Measurements from ENCODE around the gene METAP1D.
"Not testable (repeated sequence)": the region's sequence is repeated elsewhere in the genome, so short reads cannot be mapped to it uniquely, and the experiment has no call there.

METAP1D gene

DNA sequence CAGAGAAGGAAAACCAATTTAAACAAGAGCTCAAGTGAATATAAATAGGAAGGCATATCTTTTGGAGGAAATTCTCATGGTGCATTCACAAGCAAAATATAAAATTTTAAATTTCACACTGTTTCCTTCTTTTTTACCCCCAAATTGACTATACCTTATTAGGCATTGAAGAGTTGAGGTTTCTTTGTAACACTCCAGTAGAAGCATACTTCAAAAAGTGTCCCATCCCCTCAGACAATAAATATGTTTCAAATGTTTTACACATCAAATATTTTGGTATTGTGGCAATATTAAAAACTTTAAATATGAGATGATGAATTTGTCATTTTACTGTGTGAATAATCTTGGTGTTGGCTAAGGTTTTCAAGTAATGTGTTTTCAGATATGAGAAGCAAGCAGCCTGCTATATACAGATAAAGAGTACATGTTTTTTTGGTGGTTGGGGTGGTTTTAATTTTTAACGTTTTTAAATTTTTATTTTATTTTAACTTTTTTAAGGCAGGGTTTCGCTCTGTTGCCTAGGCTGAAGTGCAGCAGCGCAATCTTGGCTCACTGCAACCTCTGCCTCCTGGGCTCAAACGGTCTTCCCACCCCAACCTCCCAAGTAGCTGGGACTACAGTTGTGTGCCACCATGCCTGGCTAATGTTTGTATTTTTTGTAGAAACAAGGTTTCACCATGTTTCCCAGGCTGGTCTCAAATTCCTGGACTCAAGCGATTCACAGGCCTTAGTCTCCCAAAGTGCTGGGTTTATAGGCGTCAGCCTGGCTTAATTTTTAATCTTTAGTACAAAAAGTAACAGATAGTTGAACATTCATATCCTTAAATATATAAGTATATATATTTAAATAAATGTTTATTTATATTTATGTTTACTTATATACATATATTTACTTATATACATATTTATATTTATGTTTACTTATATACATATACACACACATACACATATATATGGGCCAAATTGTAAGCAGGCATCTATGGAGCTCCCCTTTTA is 49.1 kb downstream of the METAP1D start:
- DNase-seq (ENCODE audit: low spot score) = no peak

DNA sequence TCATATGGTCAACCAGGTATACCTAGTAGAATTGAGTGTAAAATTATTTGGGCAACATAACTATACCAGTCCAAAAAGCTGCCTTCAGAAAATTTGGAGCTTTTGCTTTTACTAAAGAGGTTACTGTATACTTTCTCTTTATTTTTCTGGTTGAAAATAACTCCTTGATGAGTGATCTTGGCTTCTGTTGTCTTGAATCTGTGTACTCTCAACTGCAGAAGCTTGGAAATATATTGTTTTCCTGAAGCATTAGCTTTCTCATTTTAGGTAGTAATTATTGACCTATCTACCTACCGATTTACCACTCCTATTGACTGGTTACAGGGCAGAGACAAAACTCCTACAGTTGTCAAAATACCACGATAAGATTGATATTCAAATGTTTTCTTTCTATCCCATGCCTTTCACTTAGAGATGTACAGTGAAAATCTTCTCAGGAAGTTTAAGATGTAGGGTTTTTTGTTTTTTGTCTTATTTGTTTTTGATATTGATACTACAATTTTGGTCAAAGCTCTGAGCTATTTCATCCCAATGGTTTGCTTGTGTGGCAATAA is 49.9 kb downstream of the METAP1D start:
- no peak for DNase-seq (ENCODE audit: low spot score)

DNA sequence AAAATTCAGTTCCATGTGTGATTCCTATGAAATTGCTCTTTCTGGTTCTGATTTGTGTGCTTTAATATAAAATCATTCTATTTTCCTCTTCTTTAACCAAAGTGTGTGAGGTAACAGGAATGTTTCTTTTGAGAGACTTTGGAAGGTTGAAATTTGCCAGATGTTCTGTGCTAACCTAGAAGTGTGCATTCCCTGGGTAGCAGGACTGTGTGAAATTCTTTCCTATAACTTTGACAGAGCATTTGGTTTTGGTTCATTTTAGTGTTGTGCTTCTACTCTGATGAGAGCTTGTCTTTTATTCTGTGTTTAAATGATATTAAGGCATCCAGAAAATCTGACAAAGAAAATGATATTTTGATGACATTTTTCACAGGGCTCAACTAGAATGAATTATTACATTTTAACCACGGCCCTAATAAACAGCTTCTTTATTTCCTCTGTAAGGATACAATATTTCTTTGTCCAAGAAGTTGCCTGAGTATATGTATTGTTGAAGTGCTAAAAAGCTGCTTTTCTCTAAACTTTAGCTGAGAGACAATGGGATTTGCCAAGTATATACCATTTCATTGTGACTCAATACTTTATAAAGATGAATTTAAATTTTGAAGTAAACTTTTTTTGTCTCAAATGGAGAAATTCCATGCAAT is 50.8 kb downstream of the METAP1D start:
- no peak for DNase-seq (ENCODE audit: low spot score)

DNA sequence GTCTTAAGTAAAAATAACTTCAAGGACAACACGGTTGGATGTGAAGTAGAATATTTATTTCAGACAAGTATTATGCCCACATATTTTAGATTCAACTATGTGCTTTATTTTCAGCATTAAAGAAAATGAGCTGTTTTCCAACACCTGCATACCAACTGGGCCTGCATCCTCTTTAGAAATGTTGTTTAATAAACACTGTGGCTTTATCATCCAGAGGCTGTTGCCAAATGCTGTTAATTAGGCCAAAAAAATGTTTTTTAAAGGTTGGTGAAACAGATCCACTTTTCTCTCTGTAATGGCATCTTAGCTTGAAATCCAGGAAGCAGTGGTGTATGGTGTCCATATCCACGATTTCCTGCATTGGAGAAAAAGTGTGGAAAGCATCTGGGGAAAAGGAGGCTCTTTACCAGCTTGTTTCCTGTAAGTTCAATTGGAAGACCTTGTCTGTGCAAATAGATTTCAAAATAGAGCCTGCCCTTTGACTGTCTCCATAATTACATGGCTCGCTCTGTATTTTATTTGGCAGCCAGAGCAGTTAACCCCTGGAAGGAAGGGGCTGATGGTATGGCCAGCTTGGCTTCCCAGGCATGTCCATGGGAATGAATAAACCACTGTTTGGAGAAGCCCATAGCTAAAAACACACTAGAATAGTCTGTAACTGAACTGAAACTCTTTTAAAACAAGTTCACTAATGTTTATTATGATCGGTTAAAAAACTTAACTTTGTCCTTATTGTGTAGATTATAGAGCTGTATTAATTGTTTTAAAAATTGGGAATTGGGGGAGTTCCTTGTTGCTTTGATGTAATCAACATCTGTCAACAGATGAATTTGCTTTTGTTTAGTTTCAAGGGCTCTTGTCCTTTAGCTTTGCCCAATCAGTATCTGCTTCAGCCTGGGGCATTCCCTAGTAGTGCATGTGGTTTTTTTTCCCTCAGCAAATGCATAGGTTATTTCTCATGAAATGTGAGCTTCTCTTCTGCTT is 52.5 kb downstream of the METAP1D start:
- DNase-seq (ENCODE audit: low spot score) = no peak

DNA sequence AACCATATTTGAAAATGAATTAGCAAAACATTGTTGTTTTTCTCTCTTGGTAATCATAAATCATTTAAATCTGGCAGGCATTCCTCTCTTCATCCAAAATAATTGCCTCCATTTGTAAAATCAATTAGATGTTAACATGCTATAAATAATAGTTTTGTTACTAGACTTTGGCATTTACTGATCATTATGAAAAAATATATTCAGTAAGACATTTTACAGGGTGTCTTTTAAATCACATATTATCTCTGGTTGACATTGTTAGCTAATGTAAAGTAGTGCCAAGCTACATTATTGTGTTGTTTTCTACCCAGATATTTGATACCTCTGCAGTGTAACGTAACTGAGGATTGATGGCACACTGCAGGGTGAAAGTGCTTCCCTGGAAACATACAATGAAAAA is 53.7 kb downstream of the METAP1D start:
- no peak for DNase-seq (ENCODE audit: low spot score)

DNA sequence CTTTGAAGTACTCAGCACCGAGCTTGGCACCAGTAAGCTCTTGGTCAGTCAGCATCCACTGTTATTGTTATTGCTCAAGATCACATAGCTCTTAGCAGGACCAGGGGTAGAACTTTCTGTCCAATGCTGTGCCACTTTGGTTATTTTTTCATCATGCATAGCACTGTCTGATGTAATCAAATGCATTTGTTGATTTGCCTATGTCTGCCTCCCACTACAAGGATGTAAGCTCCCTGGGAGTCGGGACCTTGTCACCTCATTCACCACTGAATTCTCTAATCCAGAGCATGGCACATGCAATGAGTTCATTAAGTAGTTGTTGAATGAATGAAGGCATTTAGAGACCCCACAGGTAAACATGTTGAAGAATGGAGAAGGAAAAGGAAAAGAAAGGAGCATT is 56.5 kb downstream of the METAP1D start:
- DNase-seq (ENCODE audit: low spot score) = no peak

DNA sequence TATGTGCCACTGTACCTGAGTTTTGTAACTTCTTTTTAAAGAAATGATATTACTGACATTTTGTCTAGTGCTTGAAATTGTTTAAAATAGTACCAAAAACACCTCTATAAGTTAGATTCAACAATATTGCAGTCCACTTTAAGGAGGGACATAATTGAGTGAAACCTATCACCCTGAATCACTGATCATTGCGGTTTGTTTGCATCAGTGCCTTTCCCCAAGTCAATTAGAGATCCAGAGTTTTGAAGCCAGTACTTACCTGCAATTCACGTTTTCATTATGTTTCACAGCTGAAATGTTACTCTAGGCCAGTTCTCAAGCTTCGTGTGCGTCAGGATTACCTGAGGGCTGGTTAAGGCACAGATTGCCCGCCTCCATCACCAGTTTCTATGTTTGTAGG is 58.9 kb downstream of the METAP1D start:
- DNase-seq (ENCODE audit: low spot score) = no peak

DNA sequence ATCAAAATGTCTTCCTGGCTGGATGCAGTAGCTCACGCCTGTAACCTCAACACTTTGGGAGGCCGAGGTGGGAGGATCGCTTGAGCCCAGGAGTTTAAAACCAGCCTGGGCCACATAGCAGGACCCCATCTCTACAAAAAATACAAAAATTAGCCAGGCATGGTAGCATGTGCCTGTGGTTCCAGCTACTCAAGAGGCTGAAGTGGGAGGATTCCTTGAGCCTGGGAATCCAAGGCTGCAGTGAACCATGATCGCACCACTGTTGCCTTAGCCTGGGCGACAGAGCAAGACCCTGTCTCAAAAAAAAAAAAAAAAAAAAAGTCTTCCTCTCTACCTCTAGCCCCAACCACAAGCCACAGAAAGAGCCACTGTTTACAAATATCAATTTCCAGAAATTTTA is 60.4 kb downstream of the METAP1D start:
- DNase-seq (ENCODE audit: low spot score) = not testable (repeated sequence)

DNA sequence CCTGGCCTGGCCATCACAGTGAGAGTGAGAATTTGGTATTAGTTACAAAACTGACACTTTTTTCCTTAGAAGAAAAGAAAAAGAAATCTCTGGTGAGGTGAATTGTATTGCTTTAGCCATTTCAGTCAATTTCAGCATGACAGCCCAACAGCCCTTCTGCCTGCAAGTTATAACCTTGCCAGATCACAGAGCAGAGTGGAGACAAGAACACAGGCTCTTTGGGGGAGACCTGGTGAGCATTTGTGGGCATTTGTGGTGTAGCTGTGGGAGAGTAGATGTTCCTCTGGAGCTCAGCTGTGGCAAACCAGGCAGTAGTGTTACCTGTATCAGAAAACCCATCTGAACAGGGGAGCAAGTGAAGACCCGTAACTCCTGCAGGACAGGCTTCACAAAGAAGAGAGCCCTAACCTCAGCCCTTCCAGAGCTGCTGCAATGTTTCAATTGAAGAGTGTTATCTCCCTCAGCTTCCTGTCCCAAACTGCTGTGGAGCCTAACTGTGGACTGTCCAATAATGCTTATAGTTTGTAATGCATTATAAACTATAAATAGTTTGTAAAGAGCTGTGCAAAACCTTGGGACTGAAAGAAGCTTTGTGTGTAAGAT is 62.8 kb downstream of the METAP1D start:
- DNase-seq (ENCODE audit: low spot score) = no peak

DNA sequence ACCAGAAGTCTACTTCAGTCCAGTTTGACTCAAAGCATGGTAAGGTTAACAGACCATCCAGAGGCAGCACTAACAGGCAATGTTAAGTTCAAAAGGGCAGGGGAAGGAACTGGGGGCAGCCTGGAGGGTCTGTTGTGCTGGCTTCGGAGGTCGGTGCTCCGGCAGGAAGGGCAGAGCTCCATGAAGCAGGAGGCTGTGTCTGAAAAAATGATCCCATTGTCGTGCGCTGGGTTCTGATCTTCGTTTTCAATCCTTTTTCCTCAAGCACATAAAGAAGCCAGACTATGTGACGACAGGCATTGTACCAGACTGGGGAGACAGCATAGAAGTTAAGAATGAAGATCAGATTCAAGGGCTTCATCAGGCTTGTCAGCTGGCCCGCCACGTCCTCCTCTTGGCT is 63.7 kb downstream of the METAP1D start:
- no peak for DNase-seq (ENCODE audit: low spot score)

DNA sequence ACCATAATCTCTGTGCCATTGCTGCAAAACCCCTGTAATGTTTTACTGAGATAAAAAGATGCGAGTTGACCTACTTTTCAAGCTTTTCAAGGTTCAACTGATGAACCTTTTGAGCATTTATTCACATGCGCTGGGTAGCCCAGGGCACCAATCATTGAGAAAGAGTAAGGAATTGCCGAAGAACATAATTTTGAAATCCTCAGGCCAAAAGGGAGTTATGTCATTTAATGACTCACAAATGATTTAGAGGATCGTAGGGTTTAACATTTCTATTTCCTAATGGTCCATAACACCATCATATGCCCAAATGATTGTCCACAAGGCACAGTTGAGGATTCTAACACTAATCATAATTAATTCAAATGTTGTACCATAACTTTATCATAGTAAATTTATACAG is 65.4 kb downstream of the METAP1D start:
- DNase-seq (ENCODE audit: low spot score) = no peak

DNA sequence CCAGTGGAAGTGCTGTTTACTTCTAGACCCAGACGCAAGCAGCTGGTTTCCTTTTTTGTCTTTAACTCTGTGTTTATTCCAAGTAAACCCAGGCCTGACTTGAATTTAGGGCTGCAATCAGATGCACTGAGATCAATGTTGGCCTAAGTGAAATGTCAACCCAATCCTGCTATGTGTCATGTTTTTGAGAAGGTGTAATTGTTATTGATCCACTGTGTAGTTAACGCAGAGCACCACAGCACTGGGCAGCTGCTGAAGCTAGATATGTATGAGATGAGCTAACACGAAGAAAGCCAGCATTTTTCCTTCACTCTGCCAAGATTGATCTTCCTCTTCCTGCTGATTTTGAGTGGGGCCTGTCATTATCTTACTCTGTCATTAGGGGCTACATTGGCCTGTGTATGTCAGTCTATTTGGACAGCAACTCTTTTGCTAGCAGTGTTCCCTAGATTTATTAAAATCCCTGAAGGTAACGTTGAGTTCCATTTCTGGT is 66.7 kb downstream of the METAP1D start:
- no peak for DNase-seq (ENCODE audit: low spot score)

DNA sequence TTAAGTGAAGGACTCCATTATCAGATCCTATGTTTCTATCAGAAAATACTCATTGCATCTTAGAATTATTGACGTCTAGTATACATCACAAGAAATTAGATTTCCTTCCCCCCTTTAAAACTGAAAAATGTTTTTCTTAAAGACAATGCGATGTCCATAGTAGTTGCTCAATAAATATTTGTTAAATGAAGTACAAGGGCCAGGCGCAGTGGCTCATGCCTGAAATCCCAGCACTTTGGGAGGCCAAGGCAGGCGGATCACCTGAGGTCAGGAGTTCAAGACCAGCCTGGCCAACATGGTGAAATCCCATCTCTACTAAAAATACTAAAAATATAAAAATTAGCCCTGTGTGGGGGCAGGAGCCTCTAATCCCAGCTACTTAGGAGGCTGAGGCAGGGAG is 68.2 kb downstream of the METAP1D start:
- not testable (repeated sequence) for DNase-seq (ENCODE audit: low spot score)

DNA sequence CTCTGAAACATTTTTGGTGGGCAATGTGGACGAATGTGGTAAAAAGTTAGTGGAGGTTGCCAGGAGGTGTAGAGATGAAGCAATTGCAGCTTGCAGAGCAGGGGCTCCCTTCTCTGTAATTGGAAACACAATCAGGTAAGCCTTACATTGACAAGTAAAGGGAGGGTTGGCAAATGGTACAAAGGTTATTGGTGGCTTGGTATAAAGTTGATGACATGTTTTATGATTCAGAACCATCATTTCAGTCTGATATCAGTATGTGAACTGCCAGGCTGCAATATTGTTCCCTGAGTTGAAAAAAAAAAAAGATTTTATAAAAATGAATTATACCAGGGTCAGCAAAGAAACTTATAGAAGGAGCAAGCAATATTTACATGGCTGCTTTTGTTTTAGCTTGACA is 71.2 kb downstream of the METAP1D start:
- no peak for DNase-seq (ENCODE audit: low spot score)

DNA sequence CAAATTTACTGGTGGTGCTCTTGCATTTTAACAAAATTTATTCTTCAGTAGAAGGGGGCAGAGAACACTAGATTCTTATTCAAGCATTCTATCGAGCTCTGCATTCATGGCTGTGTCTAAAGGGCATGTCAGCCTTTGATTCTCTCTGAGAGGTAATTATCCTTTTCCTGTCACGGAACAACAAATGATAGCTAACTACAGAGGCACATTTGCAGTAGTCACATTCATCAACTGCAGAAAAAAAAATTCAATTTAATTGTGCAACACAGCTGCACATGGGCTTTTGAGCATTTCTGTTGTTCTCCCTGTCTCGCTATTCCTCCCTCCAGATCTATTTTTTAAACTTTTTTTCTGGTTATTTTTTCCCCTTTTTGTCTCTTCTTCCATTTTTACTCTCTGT is 72.5 kb downstream of the METAP1D start:
- DNase-seq (ENCODE audit: low spot score) = no peak

DNA sequence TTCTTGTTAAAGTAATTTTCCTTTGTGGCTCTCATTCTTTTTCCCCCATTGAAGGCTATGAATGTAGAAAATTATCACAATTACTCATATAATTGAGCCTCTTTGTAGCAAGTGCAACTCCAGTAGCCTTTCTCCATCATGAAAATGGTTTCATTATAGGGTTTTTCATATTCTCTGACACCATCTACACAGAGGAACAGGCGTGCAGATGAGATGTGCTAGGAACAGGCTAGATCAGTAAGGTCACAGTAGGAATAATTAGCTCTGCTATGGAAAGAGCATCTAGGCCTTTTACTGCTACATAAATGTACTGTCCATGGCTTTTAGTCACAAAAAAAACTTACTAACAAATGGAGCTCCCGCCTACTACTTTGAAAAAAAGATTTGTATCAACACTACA is 73.0 kb downstream of the METAP1D start:
- DNase-seq (ENCODE audit: low spot score) = no peak

DNA sequence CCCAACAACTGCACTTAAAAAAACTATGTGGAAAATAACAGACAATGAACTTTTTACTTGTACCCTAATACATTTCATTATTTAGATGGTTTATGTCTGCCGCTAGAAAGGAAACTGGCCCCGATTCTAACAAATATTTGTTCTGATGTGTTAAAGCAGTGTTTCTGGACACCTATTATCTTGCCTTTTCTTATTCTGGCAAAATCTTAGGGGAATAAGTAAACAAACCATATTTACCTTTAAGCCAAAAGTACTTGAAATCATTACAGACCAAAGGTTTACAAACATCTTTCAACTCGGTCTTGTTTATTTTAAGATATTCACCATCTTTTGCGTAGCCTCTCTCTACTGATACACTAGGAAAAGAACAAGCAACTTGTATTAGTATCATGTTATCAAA is 73.8 kb downstream of the METAP1D start:
- no peak for DNase-seq (ENCODE audit: low spot score)

DNA sequence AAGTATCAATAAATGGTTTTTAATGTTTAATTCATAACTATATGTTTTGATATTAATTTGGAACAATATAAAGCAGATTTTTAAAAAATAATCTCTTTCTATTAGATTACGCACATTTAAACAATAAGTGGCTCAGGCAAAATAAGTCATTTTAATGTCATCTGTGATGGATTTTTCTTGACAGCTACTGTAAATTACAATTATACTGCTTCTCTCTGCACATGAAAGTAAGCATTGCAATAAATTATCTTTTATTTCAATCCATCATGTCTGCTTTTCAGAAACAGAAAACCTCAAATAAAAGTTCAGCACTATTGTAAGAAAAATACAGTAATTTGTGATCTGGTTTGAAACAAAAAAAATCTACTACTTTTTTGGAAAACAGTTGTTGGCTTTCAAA is 74.5 kb downstream of the METAP1D start:
- no peak for DNase-seq (ENCODE audit: low spot score)

DNA sequence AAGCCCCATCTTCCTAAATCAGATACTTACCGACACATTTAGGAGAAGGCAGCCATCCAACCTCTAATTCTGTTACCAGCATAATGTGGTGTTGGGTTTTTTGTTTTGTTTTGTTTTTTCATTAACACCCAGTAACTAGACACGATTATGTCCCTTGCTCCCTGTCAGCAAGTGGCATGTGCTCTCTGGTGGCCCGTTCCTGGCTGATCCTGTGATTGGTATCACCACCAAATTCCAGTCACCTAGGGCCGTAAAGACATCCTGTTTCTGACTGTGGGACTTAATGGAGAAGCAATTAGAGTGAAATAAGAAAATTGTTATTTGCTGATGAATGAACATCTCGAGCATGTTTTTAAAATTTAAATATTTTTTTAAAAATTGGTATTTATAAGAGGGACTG is 79.7 kb downstream of the METAP1D start:
- no peak for DNase-seq (ENCODE audit: low spot score)

DNA sequence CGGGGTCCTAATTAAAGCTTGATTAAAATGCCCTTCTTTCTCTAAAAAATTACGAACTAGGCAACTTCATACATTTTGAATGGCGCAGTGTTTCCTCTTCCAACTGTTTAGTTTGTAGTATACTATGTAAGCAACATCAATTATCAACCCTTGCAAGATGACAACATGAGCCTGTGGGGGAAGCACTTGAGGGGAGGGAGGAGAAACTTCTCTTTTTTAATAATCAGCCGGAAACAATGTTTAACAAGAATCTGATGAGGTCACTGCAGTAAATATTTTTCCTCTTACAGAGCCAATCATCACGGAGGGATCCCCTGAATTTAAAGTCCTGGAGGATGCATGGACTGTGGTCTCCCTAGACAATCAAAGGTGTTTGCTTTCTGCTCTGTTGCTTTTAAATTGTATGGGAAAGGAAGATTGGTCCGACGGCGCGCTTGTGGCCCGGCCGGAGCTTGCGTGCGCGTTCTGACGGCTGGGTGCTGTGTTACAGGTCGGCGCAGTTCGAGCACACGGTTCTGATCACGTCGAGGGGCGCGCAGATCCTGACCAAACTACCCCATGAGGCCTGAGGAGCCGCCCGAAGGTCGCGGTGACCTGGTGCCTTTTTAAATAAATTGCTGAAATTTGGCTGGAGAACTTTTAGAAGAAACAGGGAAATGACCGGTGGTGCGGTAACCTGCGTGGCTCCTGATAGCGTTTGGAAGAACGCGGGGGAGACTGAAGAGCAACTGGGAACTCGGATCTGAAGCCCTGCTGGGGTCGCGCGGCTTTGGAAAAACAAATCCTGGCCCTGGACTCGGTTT is 80.3 kb downstream of the METAP1D start:
- no peak for DNase-seq (ENCODE audit: low spot score)
